ENCODE measurements around the gene RCC2.
"Not testable (repeated sequence)": the region's sequence is repeated elsewhere in the genome, so short reads cannot be mapped to it uniquely, and the experiment has no call there.

Gene RCC2

GRCh38 chr1:17460219-17460618 lies 20.7 kb upstream of the RCC2 start:
- TF ChIP-seq CTCF (conservative IDR thresholded peaks at IDR 0.05; ENCODE audit: low read depth, low read length), result no peak
- H3K27ac ChIP-seq, result no peak overlapping the region
- no peak overlapping the region for H2AFZ ChIP-seq (ENCODE audit: low read depth)
- no peak overlapping the region for H3K4me2 ChIP-seq
- no peaks in the 10 kb centered on the region for H3K79me2 ChIP-seq (ENCODE audit: insufficient read depth, low read depth)
- no peak overlapping the region for H3K4me3 ChIP-seq (IDR thresholded peaks at IDR 0.05; ENCODE audit: insufficient read depth, low read depth, low read length)
- no peak overlapping the region for H3K9ac ChIP-seq
- H3K27me3 ChIP-seq (ENCODE audit: insufficient read depth, low read depth), result peaks cover 7% of the 10 kb centered on the region; the same call in 1 of the 2 replicates
- no peaks in the 10 kb centered on the region for H4K20me1 ChIP-seq (ENCODE audit: insufficient read depth)
- no peaks in the 10 kb centered on the region for H3K4me1 ChIP-seq (ENCODE audit: low read depth, poor library complexity, severe bottlenecking)
- no peaks in the 10 kb centered on the region for H3K36me3 ChIP-seq (ENCODE audit: insufficient read depth)

GRCh38 chr1:17458794-17459193 lies 19.3 kb upstream of the RCC2 start:
- no peaks in the 10 kb centered on the region for H3K4me1 ChIP-seq (ENCODE audit: low read depth, poor library complexity, severe bottlenecking)
- no peak overlapping the region for H3K9ac ChIP-seq
- H3K27me3 ChIP-seq (ENCODE audit: insufficient read depth, low read depth), result peaks cover 4% of the 10 kb centered on the region; the same call in 1 of the 2 replicates
- no peaks in the 10 kb centered on the region for H3K36me3 ChIP-seq (ENCODE audit: insufficient read depth)
- H3K4me3 ChIP-seq (IDR thresholded peaks at IDR 0.05; ENCODE audit: insufficient read depth, low read depth, low read length), result no peak overlapping the region
- no peak overlapping the region for H3K27ac ChIP-seq
- H3K4me2 ChIP-seq, result no peak overlapping the region
- H3K79me2 ChIP-seq (ENCODE audit: insufficient read depth, low read depth), result no peaks in the 10 kb centered on the region
- no peaks in the 10 kb centered on the region for H4K20me1 ChIP-seq (ENCODE audit: insufficient read depth)
- TF ChIP-seq CTCF (conservative IDR thresholded peaks at IDR 0.05; ENCODE audit: low read depth, low read length), result no peak
- H2AFZ ChIP-seq (ENCODE audit: low read depth), result no peak overlapping the region

GRCh38 chr1:17452686-17453085 lies 13.2 kb upstream of the RCC2 start:
- H3K4me2 ChIP-seq, result no peak overlapping the region
- 0 out of 2 replicates have a peak, but pooled peaks cover 4% of the 10 kb centered on the region for H3K27me3 ChIP-seq (ENCODE audit: insufficient read depth, low read depth)
- no peaks in the 10 kb centered on the region for H4K20me1 ChIP-seq (ENCODE audit: insufficient read depth)
- H3K27ac ChIP-seq, result no peak overlapping the region
- no peak overlapping the region for H3K9ac ChIP-seq
- H3K79me2 ChIP-seq (ENCODE audit: insufficient read depth, low read depth), result no peaks in the 10 kb centered on the region
- no peak for TF ChIP-seq CTCF (conservative IDR thresholded peaks at IDR 0.05; ENCODE audit: low read depth, low read length)
- H3K4me1 ChIP-seq (ENCODE audit: low read depth, poor library complexity, severe bottlenecking), result no peaks in the 10 kb centered on the region
- no peak overlapping the region for H2AFZ ChIP-seq (ENCODE audit: low read depth)
- no peaks in the 10 kb centered on the region for H3K36me3 ChIP-seq (ENCODE audit: insufficient read depth)
- no peak overlapping the region for H3K4me3 ChIP-seq (IDR thresholded peaks at IDR 0.05; ENCODE audit: insufficient read depth, low read depth, low read length)

GRCh38 chr1:17452203-17452602 lies 12.7 kb upstream of the RCC2 start:
- H3K79me2 ChIP-seq (ENCODE audit: insufficient read depth, low read depth); H3K4me1 ChIP-seq (ENCODE audit: low read depth, poor library complexity, severe bottlenecking); H3K27me3 ChIP-seq (ENCODE audit: insufficient read depth, low read depth); H3K4me2 ChIP-seq; H3K9ac ChIP-seq; H4K20me1 ChIP-seq (ENCODE audit: insufficient read depth); H3K36me3 ChIP-seq (ENCODE audit: insufficient read depth); H2AFZ ChIP-seq (ENCODE audit: low read depth); H3K27ac ChIP-seq; H3K4me3 ChIP-seq (IDR thresholded peaks at IDR 0.05; ENCODE audit: insufficient read depth, low read depth, low read length): not testable (repeated sequence)

- Histone ChIP-seq H3K79me2 (ENCODE audit: insufficient read depth, low read depth) (no peaks in the 10 kb centered on the region), H4K20me1 (ENCODE audit: insufficient read depth) (no peaks in the 10 kb centered on the region), H2AFZ (ENCODE audit: low read depth) (no peak overlapping the region), H3K27ac (no peak overlapping the region), H3K9ac (no peak overlapping the region), H3K4me2 (no peak overlapping the region), H3K27me3 (ENCODE audit: insufficient read depth, low read depth) (0 out of 2 replicates have a peak, but pooled peaks cover 4% of the 10 kb centered on the region), H3K4me3 (IDR thresholded peaks at IDR 0.05; ENCODE audit: insufficient read depth, low read depth, low read length) (no peak overlapping the region), H3K36me3 (ENCODE audit: insufficient read depth) (no peaks in the 10 kb centered on the region), H3K4me1 (ENCODE audit: low read depth, poor library complexity, severe bottlenecking) (no peaks in the 10 kb centered on the region)
- no peak for TF ChIP-seq CTCF (conservative IDR thresholded peaks at IDR 0.05; ENCODE audit: low read depth, low read length)
Observed at GRCh38 chr1:17451731-17452130, 12.3 kb upstream of the RCC2 start.

Measured in KMS-11 (cell line).